ENCODE results near the gene ECT2L.
"Not testable (repeated sequence)": the region's sequence is repeated elsewhere in the genome, so short reads cannot be mapped to it uniquely, and the experiment has no call there.

The ECT2L gene

DNA sequence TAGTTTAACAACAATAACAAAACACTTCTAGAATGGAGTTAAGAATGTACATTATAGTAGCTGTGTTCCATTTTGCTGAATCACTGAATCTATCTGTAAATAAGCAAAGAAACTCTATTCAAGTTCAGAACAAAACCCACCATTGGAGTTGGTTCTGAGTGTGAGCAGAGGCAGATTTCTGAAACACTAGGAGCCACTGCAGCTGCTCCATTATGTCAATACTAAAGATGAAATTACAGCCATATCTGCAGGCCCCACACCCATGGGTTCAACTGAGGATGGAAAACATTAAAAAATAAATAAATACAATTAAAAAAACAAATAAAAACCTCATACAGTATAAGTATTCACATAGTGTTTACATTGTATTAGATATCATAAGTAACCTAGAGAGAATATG lies 101.1 kb downstream of the ECT2L start:
- Histone ChIP-seq H3K4me3 (no peak overlapping the region), H3K27me3 (ENCODE audit: low read depth) (no peaks in the 10 kb centered on the region), H3K9me3 (no peaks in the 10 kb centered on the region), H3K4me1 (no peaks in the 10 kb centered on the region), H3K36me3 (replicated peaks) (peaks cover 9% of the 10 kb centered on the region; the same call in 1 of the 2 replicates)
- in situ Hi-C loops (cut with MboI; ENCODE audit: low sequenced_read_pairs) = no loop called here
- DNase-seq (ENCODE audit: low spot score in 2 of 2) = no peak

DNA sequence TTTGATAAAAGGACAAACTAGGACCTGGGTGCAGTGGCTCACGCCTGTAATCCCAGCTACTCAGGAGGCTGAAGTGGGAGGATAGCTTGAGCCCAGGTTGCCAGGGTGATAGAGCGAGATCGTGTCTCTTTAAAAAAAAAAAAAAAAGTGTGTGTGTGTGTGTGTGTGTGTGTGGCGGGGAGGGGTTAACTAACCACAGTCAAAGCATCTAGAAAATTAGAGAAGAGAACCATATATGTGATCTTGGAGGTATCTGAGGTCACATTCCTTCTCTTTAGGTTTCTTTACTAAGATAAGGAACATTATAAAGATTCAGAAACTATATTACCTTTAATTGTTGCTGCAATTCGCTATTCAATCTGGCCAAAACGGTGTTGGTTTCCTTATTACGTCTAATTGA lies 111.3 kb downstream of the ECT2L start:
- Histone ChIP-seq H3K4me1 (no peaks in the 10 kb centered on the region), H3K4me3 (no peak overlapping the region), H3K9me3 (no peaks in the 10 kb centered on the region), H3K36me3 (replicated peaks) (peaks cover 56% of the 10 kb centered on the region), H3K27me3 (ENCODE audit: low read depth) (no peaks in the 10 kb centered on the region)
- no peak for DNase-seq (ENCODE audit: low spot score in 2 of 2)
- in situ Hi-C loops (cut with MboI; ENCODE audit: low sequenced_read_pairs) = no loop called here

DNA sequence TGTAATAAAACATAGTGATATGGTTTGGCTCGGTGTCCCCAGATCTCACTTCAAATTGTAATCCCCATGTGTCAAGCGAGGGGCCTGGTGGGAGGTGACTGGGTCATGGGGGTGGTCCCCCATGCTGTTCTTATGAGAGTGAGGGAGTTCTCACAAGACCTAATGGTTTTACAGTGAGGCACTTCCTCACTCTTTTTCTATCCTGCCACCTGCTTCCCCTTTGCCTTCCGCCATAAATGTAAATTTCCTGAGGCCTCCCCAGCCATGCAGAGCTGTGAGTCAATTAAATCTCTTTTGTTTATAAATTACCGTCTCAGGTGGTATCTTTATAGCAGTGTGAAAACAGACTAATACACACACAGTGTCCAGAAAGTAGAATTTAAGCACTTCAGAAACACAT lies 113.6 kb downstream of the ECT2L start:
- H3K36me3 ChIP-seq (replicated peaks) = peaks cover 60% of the 10 kb centered on the region
- no peaks in the 10 kb centered on the region for H3K27me3 ChIP-seq (ENCODE audit: low read depth)
- H3K4me3 ChIP-seq = no peak overlapping the region
- no peak for DNase-seq (ENCODE audit: low spot score in 2 of 2)
- in situ Hi-C loops (cut with MboI; ENCODE audit: low sequenced_read_pairs) = no loop called here
- no peaks in the 10 kb centered on the region for H3K4me1 ChIP-seq
- no peaks in the 10 kb centered on the region for H3K9me3 ChIP-seq

DNA sequence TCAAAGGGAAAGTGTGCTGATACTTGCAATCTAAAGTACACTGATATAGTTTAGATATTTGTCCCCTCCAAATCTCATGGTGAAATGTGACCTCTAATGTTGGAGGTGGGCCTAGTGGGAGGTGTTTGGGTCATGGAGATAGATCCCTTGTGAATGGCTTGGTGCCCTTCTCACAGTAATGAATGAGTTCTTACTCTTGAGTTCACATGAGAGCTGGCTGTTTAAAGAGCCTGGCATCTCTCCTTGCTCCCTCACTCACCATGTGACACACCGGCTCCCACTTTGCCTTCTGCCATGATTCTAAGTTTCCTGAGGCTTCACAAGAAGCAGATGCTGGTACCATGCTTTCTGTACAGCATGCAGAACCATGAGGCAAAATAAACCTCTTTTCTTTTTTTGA lies 114.1 kb downstream of the ECT2L start:
- no peaks in the 10 kb centered on the region for H3K4me1 ChIP-seq
- H3K27me3 ChIP-seq (ENCODE audit: low read depth) = no peaks in the 10 kb centered on the region
- no peaks in the 10 kb centered on the region for H3K9me3 ChIP-seq
- no peak overlapping the region for H3K4me3 ChIP-seq
- in situ Hi-C loops (cut with MboI; ENCODE audit: low sequenced_read_pairs) = no loop called here
- H3K36me3 ChIP-seq (replicated peaks) = peaks cover 58% of the 10 kb centered on the region
- no peak for DNase-seq (ENCODE audit: low spot score in 2 of 2)

DNA sequence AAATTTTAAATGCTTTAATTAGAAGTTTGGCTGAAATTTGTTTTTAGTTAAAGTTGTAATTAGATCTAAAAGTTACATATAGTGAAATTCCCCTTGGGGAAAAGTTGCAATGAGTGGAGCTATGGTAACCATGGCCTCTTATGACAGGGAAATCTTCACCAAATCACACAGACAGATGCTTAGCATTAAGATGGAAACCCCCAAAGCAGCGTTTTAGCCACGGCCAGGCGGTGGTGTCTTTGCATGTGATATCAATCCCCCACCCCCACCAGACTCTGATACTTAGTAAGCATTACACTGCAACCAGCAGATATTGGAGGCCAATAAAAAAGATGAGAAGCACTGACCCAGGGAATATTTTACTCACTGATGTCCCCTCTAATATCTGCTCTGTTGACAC lies 116.4 kb downstream of the ECT2L start:
- Histone ChIP-seq H3K27me3 (ENCODE audit: low read depth) (no peaks in the 10 kb centered on the region), H3K9me3 (no peaks in the 10 kb centered on the region), H3K4me1 (no peaks in the 10 kb centered on the region), H3K4me3 (no peak overlapping the region), H3K36me3 (replicated peaks) (peaks cover 56% of the 10 kb centered on the region)
- DNase-seq (ENCODE audit: low spot score in 2 of 2) = no peak
- in situ Hi-C loops (cut with MboI; ENCODE audit: low sequenced_read_pairs) = no loop called here

DNA sequence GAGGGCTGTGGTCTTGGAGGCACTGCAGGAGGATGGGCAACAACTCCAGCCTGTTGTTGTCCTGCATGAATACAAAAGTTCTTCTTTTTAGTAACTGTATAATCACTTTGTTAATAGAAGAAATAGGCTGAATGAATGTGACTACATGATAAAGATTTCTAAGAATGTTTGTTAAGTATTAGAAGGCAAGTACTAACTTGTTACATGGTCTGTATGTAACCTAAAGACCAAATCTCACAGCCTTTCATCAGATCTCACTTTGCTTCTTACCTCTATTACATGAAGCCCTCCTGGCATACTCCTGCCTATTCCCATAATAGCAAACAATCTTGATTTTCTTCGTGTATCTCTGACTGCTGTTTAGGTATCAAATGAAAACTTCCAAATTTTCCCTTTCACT lies 118.8 kb downstream of the ECT2L start:
- Histone ChIP-seq H3K27me3 (ENCODE audit: low read depth) (no peaks in the 10 kb centered on the region), H3K9me3 (no peaks in the 10 kb centered on the region), H3K4me1 (no peaks in the 10 kb centered on the region), H3K36me3 (replicated peaks) (peaks cover 46% of the 10 kb centered on the region), H3K4me3 (no peak overlapping the region)
- DNase-seq (ENCODE audit: low spot score in 2 of 2) = no peak
- in situ Hi-C loops (cut with MboI; ENCODE audit: low sequenced_read_pairs) = no loop called here

DNA sequence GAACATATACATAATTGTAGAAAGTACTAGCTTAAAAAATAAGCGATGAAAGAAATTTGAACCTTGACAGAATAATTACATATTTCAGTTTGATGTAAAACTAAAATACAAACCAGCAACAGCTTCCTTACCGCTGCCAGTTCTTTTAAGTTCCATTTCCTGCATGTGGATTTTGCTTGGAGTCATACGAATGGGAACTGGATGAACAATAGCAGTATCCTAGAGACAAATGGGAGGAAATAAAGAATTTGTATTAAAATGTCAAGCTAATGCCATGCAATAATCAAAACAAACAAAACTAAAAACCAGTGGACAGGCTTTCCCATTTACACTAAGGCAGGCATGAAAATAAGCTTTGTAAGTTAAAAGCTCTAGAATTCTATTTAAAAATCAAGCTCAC lies 125.0 kb downstream of the ECT2L start:
- in situ Hi-C loops (cut with MboI; ENCODE audit: low sequenced_read_pairs) = no loop called here
- Histone ChIP-seq H3K4me3 (no peak overlapping the region), H3K9me3 (no peaks in the 10 kb centered on the region)

DNA sequence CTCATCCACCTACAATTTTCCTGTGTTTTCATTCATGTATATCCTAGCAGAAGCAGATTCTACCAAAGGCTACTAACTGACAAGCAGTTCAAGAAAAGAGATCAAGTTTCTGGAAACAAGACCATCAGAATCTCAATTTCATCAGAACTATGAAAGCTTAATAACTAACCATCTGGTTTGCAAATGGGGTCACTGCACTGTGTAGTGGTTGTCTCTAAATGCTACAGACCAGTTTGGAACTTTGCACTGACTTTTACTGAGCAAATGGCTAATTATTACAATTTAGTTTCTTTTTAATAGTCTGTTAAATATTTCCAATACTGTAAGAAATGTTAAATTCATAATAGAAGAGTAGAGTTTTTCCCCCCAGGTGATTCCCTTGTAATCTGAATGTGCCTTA lies 127.7 kb downstream of the ECT2L start:
- DNase-seq (ENCODE audit: low spot score in 2 of 2) = no peak
- in situ Hi-C loops (cut with MboI; ENCODE audit: low sequenced_read_pairs) = no loop called here
- H3K9me3 ChIP-seq = no peaks in the 10 kb centered on the region
- peaks cover 14% of the 10 kb centered on the region for H3K36me3 ChIP-seq (replicated peaks)
- H3K4me1 ChIP-seq = peaks cover 33% of the 10 kb centered on the region
- no peak overlapping the region for H3K4me3 ChIP-seq
- H3K27me3 ChIP-seq (ENCODE audit: low read depth) = no peaks in the 10 kb centered on the region

More for the DNA sequence above, 125.0 kb downstream of the ECT2L start:
- no peaks in the 10 kb centered on the region for H3K27me3 ChIP-seq (ENCODE audit: low read depth)
- no peak for DNase-seq (ENCODE audit: low spot score in 2 of 2)
- peaks cover 15% of the 10 kb centered on the region for H3K4me1 ChIP-seq
- H3K36me3 ChIP-seq (replicated peaks) = peaks cover 20% of the 10 kb centered on the region

DNA sequence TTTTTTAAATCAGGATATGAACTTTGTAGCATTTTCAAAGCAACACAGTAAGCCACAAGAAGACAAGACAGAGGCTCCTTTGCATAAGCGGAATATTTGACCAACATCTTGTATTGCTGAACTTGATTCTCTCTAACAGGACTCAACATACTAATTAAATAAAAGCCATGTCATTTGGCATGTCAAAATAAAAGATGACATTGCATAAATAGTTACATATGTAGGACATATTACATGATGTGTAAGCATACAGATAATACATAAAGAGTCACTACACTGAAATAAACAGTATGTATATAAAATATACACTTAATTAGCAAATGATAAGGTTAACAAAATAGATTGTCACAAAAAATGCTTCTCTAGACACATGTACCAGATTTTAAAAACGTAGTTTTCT lies 129.9 kb downstream of the ECT2L start:
- H3K4me1 ChIP-seq = peaks cover 33% of the 10 kb centered on the region
- H3K27me3 ChIP-seq (ENCODE audit: low read depth) = no peaks in the 10 kb centered on the region
- no peak overlapping the region for H3K4me3 ChIP-seq
- no peaks in the 10 kb centered on the region for H3K9me3 ChIP-seq
- in situ Hi-C loops (cut with MboI; ENCODE audit: low sequenced_read_pairs) = no loop called here
- DNase-seq (ENCODE audit: low spot score in 2 of 2) = no peak
- peaks cover 4% of the 10 kb centered on the region; the same call in 1 of the 2 replicates for H3K36me3 ChIP-seq (replicated peaks)

DNA sequence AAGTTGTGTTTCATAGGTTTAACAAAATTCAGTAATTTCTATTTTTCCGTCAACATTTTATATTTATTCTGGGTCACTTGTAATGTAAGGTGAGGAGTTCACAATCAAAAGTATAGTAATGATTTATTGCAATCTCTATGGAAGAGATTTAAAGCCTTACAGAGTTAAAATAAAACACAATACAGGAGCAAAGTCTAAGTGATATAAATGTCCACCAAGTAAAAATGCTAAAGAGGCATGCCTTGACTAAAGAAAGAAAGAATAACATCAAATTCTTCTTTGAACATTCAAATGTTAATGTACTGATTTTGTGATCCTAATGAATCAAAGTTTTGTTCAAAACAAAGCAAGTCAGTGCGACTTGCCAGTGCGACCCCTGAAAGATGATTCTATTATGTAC lies 130.7 kb downstream of the ECT2L start:
- Histone ChIP-seq H3K4me1 (peaks cover 33% of the 10 kb centered on the region), H3K36me3 (replicated peaks) (peaks cover 4% of the 10 kb centered on the region; the same call in 1 of the 2 replicates), H3K4me3 (no peak overlapping the region), H3K27me3 (ENCODE audit: low read depth) (no peaks in the 10 kb centered on the region), H3K9me3 (no peaks in the 10 kb centered on the region)
- in situ Hi-C loops (cut with MboI; ENCODE audit: low sequenced_read_pairs) = no loop called here
- peak in 1 of 2 experiments; percentile 95 for DNase-seq (ENCODE audit: low spot score in 2 of 2)

DNA sequence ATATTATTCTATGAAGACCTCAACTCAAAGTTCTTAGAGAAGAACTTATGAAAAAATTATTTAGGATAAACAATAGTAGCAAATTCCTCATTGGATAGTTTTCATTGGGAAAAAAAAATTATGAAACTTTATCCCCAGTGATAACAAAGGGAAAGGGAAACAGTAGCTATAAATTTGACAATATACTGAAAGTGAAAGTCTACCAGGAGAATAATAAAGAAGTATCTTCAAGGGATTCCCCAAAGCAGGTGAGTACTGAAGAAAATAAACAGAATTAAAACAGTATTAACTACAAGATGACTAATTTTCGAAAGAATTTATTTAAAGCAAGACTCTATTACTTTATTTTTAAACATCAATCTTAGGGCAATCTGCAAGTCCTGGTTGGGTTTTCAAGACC lies 135.8 kb downstream of the ECT2L start:
- DNase-seq (ENCODE audit: low spot score in 2 of 2) = no peak
- Histone ChIP-seq H3K36me3 (replicated peaks) (peaks cover 4% of the 10 kb centered on the region), H3K9me3 (no peaks in the 10 kb centered on the region), H3K4me1 (peaks cover 11% of the 10 kb centered on the region), H3K27me3 (ENCODE audit: low read depth) (no peaks in the 10 kb centered on the region), H3K4me3 (no peak overlapping the region)
- in situ Hi-C loops (cut with MboI; ENCODE audit: low sequenced_read_pairs) = no loop called here

DNA sequence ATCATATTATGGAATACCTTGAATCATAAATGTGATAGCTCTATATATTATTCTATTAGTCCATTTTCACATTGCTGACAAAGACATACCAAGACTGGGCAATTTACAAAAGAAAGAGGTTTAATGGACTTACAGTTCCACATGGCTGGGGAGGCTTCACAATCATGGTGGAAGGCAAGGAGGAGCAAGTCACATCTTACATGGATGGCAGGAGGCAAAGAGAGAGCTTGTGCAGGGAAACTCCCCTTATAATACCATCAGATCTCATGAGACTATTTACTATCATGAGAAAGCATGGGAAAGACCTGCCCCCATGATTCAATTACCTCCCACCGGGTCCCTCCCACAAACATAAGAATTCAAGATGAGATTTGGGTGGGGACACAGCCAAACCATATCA lies 141.0 kb downstream of the ECT2L start:
- H3K9me3 ChIP-seq; H3K27me3 ChIP-seq (ENCODE audit: low read depth); H3K4me3 ChIP-seq; DNase-seq (ENCODE audit: low spot score in 2 of 2); H3K4me1 ChIP-seq; in situ Hi-C loops (cut with MboI; ENCODE audit: low sequenced_read_pairs): not testable (repeated sequence)
- peaks cover 11% of the 10 kb centered on the region for H3K36me3 ChIP-seq (replicated peaks)

DNA sequence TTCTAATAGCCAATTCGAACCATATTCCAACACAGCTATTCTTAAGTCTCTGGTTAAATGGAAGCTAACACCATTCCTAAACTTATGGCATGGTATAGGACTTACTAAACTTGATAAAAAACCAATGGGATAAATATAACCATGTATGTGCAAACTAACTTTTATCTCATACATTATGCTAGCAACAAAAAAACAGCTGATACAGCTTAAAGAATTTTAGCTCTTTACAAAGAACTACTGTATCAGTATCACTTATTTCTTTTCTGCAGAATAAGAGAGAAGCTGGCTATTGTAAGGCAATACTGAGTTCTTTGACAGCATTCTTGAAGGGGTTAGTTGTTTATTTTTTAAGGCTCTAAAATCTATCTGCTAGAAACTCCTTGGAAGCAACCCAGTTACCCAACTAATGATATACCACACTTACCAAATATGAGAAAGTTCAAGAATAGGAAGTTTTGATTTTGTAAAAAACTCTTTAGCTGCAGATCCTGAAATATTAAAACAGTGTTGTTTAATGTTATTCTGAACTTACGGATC lies 147.3 kb downstream of the ECT2L start:
- H3K27me3 ChIP-seq (ENCODE audit: low read depth) = no peaks in the 10 kb centered on the region
- in situ Hi-C loops (cut with MboI; ENCODE audit: low sequenced_read_pairs) = no loop called here
- H3K9me3 ChIP-seq = no peaks in the 10 kb centered on the region
- H3K36me3 ChIP-seq (replicated peaks) = peaks cover 22% of the 10 kb centered on the region
- peaks cover 13% of the 10 kb centered on the region for H3K4me1 ChIP-seq
- H3K4me3 ChIP-seq = no peak overlapping the region
- DNase-seq (ENCODE audit: low spot score in 2 of 2) = no peak

DNA sequence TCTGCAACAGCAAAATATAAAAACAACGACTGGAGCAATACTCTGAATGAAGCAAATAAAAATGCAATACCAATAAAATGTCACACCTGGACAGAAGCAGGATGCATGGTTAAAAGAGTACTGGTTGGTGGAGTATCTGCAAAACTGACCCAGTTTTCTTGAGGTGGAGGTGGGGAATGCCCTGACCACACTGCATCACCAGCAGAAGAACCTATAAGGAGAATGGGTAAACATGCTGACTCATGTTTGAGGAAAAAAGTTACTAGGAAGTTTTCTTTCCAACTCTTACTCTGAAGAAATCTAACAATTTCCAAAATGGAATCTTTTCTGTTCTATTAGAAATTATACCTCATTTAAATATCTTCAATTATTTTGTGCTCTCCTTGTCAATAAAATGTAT lies 148.5 kb downstream of the ECT2L start:
- H3K9me3 ChIP-seq = no peaks in the 10 kb centered on the region
- peaks cover 22% of the 10 kb centered on the region for H3K36me3 ChIP-seq (replicated peaks)
- DNase-seq (ENCODE audit: low spot score in 2 of 2) = no peak
- H3K27me3 ChIP-seq (ENCODE audit: low read depth) = no peaks in the 10 kb centered on the region
- H3K4me3 ChIP-seq = no peak overlapping the region
- in situ Hi-C loops (cut with MboI; ENCODE audit: low sequenced_read_pairs) = no loop called here
- H3K4me1 ChIP-seq = peaks cover 26% of the 10 kb centered on the region

DNA sequence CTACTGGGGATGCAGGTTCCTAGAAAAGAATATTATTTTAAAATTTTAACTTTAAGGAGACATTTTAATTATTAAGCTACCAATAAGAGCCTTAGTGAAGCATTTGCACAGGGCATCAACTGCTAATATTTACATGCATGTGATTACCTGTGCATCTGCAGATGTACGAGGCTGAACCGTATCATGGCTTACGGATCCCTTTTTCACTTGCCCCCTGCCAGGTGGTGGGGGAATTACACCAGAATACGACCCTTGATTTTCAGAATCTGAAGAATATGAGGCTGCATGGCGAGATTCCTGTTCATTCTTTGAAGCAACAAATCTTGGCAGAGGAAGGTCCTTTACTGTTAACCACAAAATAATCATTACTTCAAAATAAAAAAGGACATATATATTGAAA lies 149.5 kb downstream of the ECT2L start:
- peaks cover 22% of the 10 kb centered on the region for H3K36me3 ChIP-seq (replicated peaks)
- DNase-seq (ENCODE audit: low spot score in 2 of 2) = peak in 1 of 2 experiments; percentile 26
- peaks cover 26% of the 10 kb centered on the region for H3K4me1 ChIP-seq
- no peaks in the 10 kb centered on the region for H3K9me3 ChIP-seq
- in situ Hi-C loops (cut with MboI; ENCODE audit: low sequenced_read_pairs) = no loop called here
- no peaks in the 10 kb centered on the region for H3K27me3 ChIP-seq (ENCODE audit: low read depth)
- H3K4me3 ChIP-seq = no peak overlapping the region

Measured in HAP-1 (cell line).